ENCODE data around the gene HEPACAM.

DNA sequence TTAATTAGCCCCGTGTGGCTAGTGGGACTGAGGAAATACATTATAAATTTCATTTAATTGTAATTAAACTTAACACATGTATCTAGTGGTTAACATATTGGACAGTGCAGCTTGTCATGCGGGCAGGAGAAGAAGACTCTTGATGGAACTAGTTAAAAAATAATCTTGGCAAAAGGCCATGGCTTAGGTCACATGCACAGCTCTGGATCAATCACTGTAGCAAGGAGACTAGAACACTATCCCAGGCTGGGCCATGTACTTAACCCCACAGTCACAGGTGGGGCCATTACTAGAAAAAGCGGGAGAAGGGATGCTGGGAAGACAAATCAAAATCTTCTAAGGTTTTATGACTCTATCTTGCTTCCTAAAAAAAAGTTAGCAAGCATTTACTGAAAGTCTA lies 8.7 kb upstream of the HEPACAM start:
- TF ChIP-seq, protein P1, sequence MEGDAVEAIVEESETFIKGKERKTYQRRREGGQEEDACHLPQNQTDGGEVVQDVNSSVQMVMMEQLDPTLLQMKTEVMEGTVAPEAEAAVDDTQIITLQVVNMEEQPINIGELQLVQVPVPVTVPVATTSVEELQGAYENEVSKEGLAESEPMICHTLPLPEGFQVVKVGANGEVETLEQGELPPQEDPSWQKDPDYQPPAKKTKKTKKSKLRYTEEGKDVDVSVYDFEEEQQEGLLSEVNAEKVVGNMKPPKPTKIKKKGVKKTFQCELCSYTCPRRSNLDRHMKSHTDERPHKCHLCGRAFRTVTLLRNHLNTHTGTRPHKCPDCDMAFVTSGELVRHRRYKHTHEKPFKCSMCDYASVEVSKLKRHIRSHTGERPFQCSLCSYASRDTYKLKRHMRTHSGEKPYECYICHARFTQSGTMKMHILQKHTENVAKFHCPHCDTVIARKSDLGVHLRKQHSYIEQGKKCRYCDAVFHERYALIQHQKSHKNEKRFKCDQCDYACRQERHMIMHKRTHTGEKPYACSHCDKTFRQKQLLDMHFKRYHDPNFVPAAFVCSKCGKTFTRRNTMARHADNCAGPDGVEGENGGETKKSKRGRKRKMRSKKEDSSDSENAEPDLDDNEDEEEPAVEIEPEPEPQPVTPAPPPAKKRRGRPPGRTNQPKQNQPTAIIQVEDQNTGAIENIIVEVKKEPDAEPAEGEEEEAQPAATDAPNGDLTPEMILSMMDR (conservative IDR thresholded peaks at IDR 0.05; ENCODE audit: low read depth, low read length) = no peak
- TF ChIP-seq EZH2 (IDR thresholded peaks at IDR 0.05; ENCODE audit: low read length, unreplicated experiment) = no peak
- no peak for TF ChIP-seq EZH2phosphoT487 (IDR thresholded peaks at IDR 0.05; ENCODE audit: borderline replicate concordance, low read length)

Measured in PC-3 (cell line).